ENCODE measurements around the gene NAPA.

The NAPA gene

GRCh38 chr19:47509170-47509847 is 5.6 kb downstream of the NAPA start:
- Histone ChIP-seq H3K4me1 (ENCODE audit: control insufficient read depth, low read depth, low read length) (no peaks in the 10 kb centered on the region), H3K27me3 (ENCODE audit: control insufficient read depth, insufficient read depth, low read length) (no peaks in the 10 kb centered on the region), H3K9ac (ENCODE audit: low read length) (no peak overlapping the region), H3K4me3 (ENCODE audit: low read length) (no peak overlapping the region), H3K27ac (ENCODE audit: low read length) (no peak overlapping the region), H3K9me3 (ENCODE audit: control insufficient read depth, low read depth, low read length) (no peaks in the 10 kb centered on the region), H3K36me3 (ENCODE audit: control insufficient read depth, low read depth, low read length) (no peaks in the 10 kb centered on the region)

DNA sequence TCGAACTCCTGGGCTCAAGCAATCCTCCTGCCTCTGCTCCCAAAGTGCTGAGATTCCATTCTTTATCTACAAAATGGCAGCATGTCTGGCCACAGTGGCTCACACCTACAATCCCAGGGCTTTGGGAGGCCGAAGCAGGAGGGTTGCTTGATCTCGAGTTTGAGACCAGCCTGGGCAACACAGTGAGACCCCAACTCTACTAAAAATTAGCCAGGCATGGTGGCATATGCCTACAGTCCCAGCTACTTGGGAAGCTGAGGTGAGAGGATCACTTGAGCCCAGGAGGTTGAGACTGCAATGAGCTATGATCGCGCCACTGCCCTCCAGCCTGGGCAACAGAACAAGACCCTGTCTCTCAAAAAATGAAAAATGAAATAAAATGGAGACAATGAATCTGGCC is 6.1 kb downstream of the NAPA start:
- H3K27ac ChIP-seq (ENCODE audit: low read length): no peak overlapping the region

GRCh38 chr19:47507924-47508553 is 6.8 kb downstream of the NAPA start:
- Histone ChIP-seq H3K27ac (ENCODE audit: low read length) (no peak overlapping the region), H3K4me3 (ENCODE audit: low read length) (no peak overlapping the region), H3K4me1 (ENCODE audit: control insufficient read depth, low read depth, low read length) (no peaks in the 10 kb centered on the region), H3K27me3 (ENCODE audit: control insufficient read depth, insufficient read depth, low read length) (no peaks in the 10 kb centered on the region), H3K9ac (ENCODE audit: low read length) (no peak overlapping the region), H3K9me3 (ENCODE audit: control insufficient read depth, low read depth, low read length) (no peaks in the 10 kb centered on the region), H3K36me3 (ENCODE audit: control insufficient read depth, low read depth, low read length) (peaks cover 4% of the 10 kb centered on the region)

More for the DNA sequence above, 6.1 kb downstream of the NAPA start:
- H3K9me3 ChIP-seq (ENCODE audit: control insufficient read depth, low read depth, low read length): no peaks in the 10 kb centered on the region
- no peak overlapping the region for H3K4me3 ChIP-seq (ENCODE audit: low read length)
- H3K36me3 ChIP-seq (ENCODE audit: control insufficient read depth, low read depth, low read length): peaks cover 2% of the 10 kb centered on the region
- no peak overlapping the region for H3K9ac ChIP-seq (ENCODE audit: low read length)
- H3K27me3 ChIP-seq (ENCODE audit: control insufficient read depth, insufficient read depth, low read length): no peaks in the 10 kb centered on the region
- no peaks in the 10 kb centered on the region for H3K4me1 ChIP-seq (ENCODE audit: control insufficient read depth, low read depth, low read length)

DNA sequence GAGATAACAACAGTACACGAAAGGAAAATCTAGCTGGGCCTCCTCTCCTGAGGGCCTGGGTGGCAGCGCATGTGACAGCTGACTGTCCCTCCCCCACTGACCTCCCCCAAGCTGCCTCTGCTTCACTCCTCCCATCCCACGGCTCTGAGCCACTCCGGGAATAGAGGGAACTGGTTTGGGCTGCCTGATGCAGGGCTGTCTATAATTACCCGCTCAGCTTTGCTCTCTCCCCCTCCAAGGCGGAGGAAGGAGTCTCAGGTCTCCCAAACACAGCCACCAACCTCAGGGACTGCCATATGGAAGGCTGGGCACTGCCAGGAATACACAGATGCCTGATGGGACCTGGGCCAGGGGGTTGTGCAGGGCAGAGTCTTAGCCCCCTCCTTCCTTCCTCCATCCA is 7.9 kb downstream of the NAPA start:
- no peak overlapping the region for H3K27ac ChIP-seq (ENCODE audit: low read length)
- no peaks in the 10 kb centered on the region for H3K4me1 ChIP-seq (ENCODE audit: control insufficient read depth, low read depth, low read length)
- H3K9ac ChIP-seq (ENCODE audit: low read length): no peak overlapping the region
- H3K36me3 ChIP-seq (ENCODE audit: control insufficient read depth, low read depth, low read length): peaks cover 4% of the 10 kb centered on the region
- H3K9me3 ChIP-seq (ENCODE audit: control insufficient read depth, low read depth, low read length): no peaks in the 10 kb centered on the region
- H3K4me3 ChIP-seq (ENCODE audit: low read length): no peak overlapping the region
- no peaks in the 10 kb centered on the region for H3K27me3 ChIP-seq (ENCODE audit: control insufficient read depth, insufficient read depth, low read length)

DNA sequence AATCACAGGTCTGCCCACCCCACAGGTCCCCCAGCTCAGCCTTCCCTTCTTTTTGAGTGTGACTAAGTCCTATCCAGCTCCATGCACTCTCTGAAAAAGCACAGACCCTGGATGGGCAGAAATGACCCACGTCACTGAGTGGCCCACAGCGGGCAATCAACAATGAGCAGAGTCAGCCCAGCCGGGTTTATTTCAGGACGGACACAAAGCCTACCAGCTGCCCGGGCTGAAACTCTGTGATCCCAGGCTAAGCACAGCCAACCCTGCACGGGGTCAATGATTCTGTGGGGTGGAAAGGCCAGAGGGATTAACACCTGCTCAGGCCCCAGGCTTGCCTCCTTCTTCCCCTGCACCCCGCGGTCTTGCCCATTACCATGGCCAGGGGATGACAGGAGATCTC is 8.4 kb downstream of the NAPA start:
- Histone ChIP-seq H3K9me3 (ENCODE audit: control insufficient read depth, low read depth, low read length) (no peaks in the 10 kb centered on the region), H3K27me3 (ENCODE audit: control insufficient read depth, insufficient read depth, low read length) (no peaks in the 10 kb centered on the region), H3K9ac (ENCODE audit: low read length) (no peak overlapping the region), H3K36me3 (ENCODE audit: control insufficient read depth, low read depth, low read length) (peaks cover 6% of the 10 kb centered on the region), H3K4me1 (ENCODE audit: control insufficient read depth, low read depth, low read length) (no peaks in the 10 kb centered on the region), H3K4me3 (ENCODE audit: low read length) (no peak overlapping the region), H3K27ac (ENCODE audit: low read length) (no peak overlapping the region)

- Histone ChIP-seq H3K9ac (ENCODE audit: low read length) (no peak overlapping the region), H3K27me3 (ENCODE audit: control insufficient read depth, insufficient read depth, low read length) (no peaks in the 10 kb centered on the region), H3K4me3 (ENCODE audit: low read length) (no peak overlapping the region), H3K4me1 (ENCODE audit: control insufficient read depth, low read depth, low read length) (no peaks in the 10 kb centered on the region), H3K27ac (ENCODE audit: low read length) (no peak overlapping the region), H3K9me3 (ENCODE audit: control insufficient read depth, low read depth, low read length) (no peaks in the 10 kb centered on the region), H3K36me3 (ENCODE audit: control insufficient read depth, low read depth, low read length) (peaks cover 8% of the 10 kb centered on the region)
Measured at GRCh38 chr19:47505506-47505905, 9.4 kb downstream of the NAPA start.

DNA sequence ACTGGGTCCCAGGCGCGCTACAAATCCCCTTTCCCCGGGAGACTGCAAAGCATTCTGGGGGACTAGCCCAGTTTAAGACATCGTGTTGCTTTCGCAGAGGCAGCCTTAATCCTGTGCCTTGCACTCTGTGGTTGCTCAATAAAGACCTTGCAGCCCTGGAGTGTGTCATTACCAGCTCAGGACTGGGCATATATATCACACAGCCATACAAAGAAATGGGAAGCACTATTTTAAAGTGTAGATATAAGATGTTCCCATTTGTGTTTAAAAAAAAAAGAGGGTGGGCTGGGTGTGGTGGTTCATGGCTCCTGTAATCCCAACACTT is 11.1 kb downstream of the NAPA start:
- Histone ChIP-seq H3K36me3 (ENCODE audit: control insufficient read depth, low read depth, low read length) (peaks cover 8% of the 10 kb centered on the region), H3K4me1 (ENCODE audit: control insufficient read depth, low read depth, low read length) (no peaks in the 10 kb centered on the region), H3K9me3 (ENCODE audit: control insufficient read depth, low read depth, low read length) (no peaks in the 10 kb centered on the region), H3K27me3 (ENCODE audit: control insufficient read depth, insufficient read depth, low read length) (no peaks in the 10 kb centered on the region), H3K9ac (ENCODE audit: low read length) (no peak overlapping the region), H3K27ac (ENCODE audit: low read length) (no peak overlapping the region), H3K4me3 (ENCODE audit: low read length) (no peak overlapping the region)

GRCh38 chr19:47503130-47503825 is 11.6 kb downstream of the NAPA start:
- Histone ChIP-seq H3K36me3 (ENCODE audit: control insufficient read depth, low read depth, low read length) (peaks cover 8% of the 10 kb centered on the region), H3K4me1 (ENCODE audit: control insufficient read depth, low read depth, low read length) (no peaks in the 10 kb centered on the region), H3K9me3 (ENCODE audit: control insufficient read depth, low read depth, low read length) (no peaks in the 10 kb centered on the region), H3K27me3 (ENCODE audit: control insufficient read depth, insufficient read depth, low read length) (no peaks in the 10 kb centered on the region), H3K4me3 (ENCODE audit: low read length) (no peak overlapping the region), H3K9ac (ENCODE audit: low read length) (no peak overlapping the region), H3K27ac (ENCODE audit: low read length) (no peak overlapping the region)

DNA sequence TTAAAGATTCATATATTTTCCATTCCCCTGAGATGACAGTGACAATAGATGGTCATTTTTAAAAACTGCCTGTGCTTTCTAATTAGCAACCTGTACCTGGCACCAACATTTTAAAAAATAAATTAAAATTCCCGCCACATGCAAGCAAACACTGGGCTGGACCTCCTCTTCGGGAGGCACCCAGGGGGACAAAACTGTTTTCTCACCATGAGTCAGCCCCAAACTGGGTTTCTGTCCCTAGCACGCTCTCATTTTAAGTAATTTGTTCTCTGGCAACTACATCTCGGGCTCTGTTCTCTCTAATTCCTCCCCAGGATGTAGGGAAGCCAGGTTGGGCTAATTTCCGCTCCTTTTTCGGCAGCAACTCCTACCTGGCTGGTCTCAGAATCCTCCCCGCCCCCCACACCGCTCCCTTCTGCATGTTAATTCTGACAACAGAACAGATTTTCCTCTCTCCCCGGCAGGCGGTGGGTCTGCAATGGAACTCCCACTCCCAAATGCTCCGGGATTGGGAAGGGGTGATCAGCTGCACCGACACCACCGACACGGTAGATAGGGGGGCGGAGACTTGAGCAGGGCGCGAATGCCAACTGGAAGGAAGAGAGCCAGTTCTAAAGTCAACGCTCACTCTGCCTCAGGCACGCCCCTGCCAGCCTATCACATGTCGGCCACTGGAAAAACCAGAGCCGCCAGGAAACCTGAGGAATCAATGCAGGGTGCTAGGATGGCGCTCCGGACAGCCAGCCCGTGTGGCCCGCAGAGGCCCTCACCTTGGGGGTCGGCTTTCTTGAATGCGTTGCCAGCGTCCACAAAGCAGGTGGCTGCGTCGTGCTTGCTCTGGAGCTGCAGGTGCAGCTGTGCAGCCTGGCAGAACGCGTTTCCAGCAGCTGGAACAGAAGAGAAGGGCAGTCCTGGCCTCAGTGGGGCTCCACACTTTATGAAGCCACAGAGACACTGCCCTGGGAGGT is 14.7 kb downstream of the NAPA start:
- H3K9me3 ChIP-seq (ENCODE audit: control insufficient read depth, low read depth, low read length): no peaks in the 10 kb centered on the region
- peaks cover 8% of the 10 kb centered on the region for H3K36me3 ChIP-seq (ENCODE audit: control insufficient read depth, low read depth, low read length)
- H3K9ac ChIP-seq (ENCODE audit: low read length): no peak overlapping the region
- no peak overlapping the region for H3K4me3 ChIP-seq (ENCODE audit: low read length)
- H3K4me1 ChIP-seq (ENCODE audit: control insufficient read depth, low read depth, low read length): no peaks in the 10 kb centered on the region
- no peak overlapping the region for H3K27ac ChIP-seq (ENCODE audit: low read length)
- no peaks in the 10 kb centered on the region for H3K27me3 ChIP-seq (ENCODE audit: control insufficient read depth, insufficient read depth, low read length)

- H3K36me3 ChIP-seq (ENCODE audit: control insufficient read depth, low read depth, low read length): peaks cover 8% of the 10 kb centered on the region
- H3K27me3 ChIP-seq (ENCODE audit: control insufficient read depth, insufficient read depth, low read length): no peaks in the 10 kb centered on the region
- H3K9me3 ChIP-seq (ENCODE audit: control insufficient read depth, low read depth, low read length): no peaks in the 10 kb centered on the region
- H3K4me1 ChIP-seq (ENCODE audit: control insufficient read depth, low read depth, low read length): no peaks in the 10 kb centered on the region
- H3K27ac ChIP-seq (ENCODE audit: low read length): no peak overlapping the region
- H3K4me3 ChIP-seq (ENCODE audit: low read length): no peak overlapping the region
- no peak overlapping the region for H3K9ac ChIP-seq (ENCODE audit: low read length)
Measured at GRCh38 chr19:47499371-47499770, 15.5 kb downstream of the NAPA start.

- no peak overlapping the region for H3K9ac ChIP-seq (ENCODE audit: low read length)
- H3K27me3 ChIP-seq (ENCODE audit: control insufficient read depth, insufficient read depth, low read length): no peaks in the 10 kb centered on the region
- no peak overlapping the region for H3K27ac ChIP-seq (ENCODE audit: low read length)
- no peaks in the 10 kb centered on the region for H3K9me3 ChIP-seq (ENCODE audit: control insufficient read depth, low read depth, low read length)
- no peaks in the 10 kb centered on the region for H3K4me1 ChIP-seq (ENCODE audit: control insufficient read depth, low read depth, low read length)
- no peak overlapping the region for H3K4me3 ChIP-seq (ENCODE audit: low read length)
- peaks cover 5% of the 10 kb centered on the region for H3K36me3 ChIP-seq (ENCODE audit: control insufficient read depth, low read depth, low read length)
Measured at GRCh38 chr19:47498561-47498960, 16.3 kb downstream of the NAPA start.
